ENCODE data around the gene PACS2. TPM values are rescaled to one million over a fixed set of nuclear protein-coding genes. Genes with fewer than 3 reads are reported as not detected.
A peak's percentile ranks its signal among the peaks of the same experiment; 100 is the strongest.

PACS2 gene
- total RNA-seq, 1 experiment from 2014 or later: 43.3 TPM

- CTCF ChIA-PET: no interaction called here
- Histone ChIP-seq H3K9me2 (ENCODE audit: insufficient read depth) (no peaks in the 10 kb centered on the region), H2AFZ (no peak overlapping the region), H3K36me3 (ENCODE audit: low read depth) (no peaks in the 10 kb centered on the region), H3K27ac (no peak overlapping the region), H3K4me1 (replicated peaks; ENCODE audit: insufficient read depth) (peaks cover 8% of the 10 kb centered on the region), H3F3A (ENCODE audit: insufficient read depth, low read depth) (no peaks in the 10 kb centered on the region), H3K4me3 (no peak overlapping the region), H3K4me2 (no peak overlapping the region), H3K27me3 (ENCODE audit: insufficient read depth, low read depth) (no peaks in the 10 kb centered on the region), H4K20me1 (ENCODE audit: insufficient read depth) (peaks cover 19% of the 10 kb centered on the region; the same call in 1 of the 2 replicates), H3K9me3 (ENCODE audit: insufficient read depth, low read depth) (no peaks in the 10 kb centered on the region), H3K79me2 (ENCODE audit: low read depth) (0 out of 2 replicates have a peak, but pooled peaks cover 5% of the 10 kb centered on the region)
- intact Hi-C loops (cut with micrococcal nuclease; ENCODE audit: unreplicated experiment): no loop called here
- BruUV-seq (replicated peaks): no TSS peak
- POLR2A ChIA-PET (ENCODE audit: unreplicated experiment): no interaction called here
- DNase-seq: no peak
- no peak for TF ChIP-seq EZH2 (IDR thresholded peaks at IDR 0.05; ENCODE audit: low read depth)
- TF ChIP-seq, protein P1, sequence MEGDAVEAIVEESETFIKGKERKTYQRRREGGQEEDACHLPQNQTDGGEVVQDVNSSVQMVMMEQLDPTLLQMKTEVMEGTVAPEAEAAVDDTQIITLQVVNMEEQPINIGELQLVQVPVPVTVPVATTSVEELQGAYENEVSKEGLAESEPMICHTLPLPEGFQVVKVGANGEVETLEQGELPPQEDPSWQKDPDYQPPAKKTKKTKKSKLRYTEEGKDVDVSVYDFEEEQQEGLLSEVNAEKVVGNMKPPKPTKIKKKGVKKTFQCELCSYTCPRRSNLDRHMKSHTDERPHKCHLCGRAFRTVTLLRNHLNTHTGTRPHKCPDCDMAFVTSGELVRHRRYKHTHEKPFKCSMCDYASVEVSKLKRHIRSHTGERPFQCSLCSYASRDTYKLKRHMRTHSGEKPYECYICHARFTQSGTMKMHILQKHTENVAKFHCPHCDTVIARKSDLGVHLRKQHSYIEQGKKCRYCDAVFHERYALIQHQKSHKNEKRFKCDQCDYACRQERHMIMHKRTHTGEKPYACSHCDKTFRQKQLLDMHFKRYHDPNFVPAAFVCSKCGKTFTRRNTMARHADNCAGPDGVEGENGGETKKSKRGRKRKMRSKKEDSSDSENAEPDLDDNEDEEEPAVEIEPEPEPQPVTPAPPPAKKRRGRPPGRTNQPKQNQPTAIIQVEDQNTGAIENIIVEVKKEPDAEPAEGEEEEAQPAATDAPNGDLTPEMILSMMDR (conservative IDR thresholded peaks at IDR 0.05): no peak
Observed at GRCh38 chr14:105272623-105273022, 41.9 kb upstream of the PACS2 start.

GRCh38 chr14:105273062-105273461 is 41.5 kb upstream of the PACS2 start:
- Histone ChIP-seq H3K4me2 (no peak overlapping the region), H3K4me1 (replicated peaks; ENCODE audit: insufficient read depth) (peaks cover 8% of the 10 kb centered on the region), H3K9me3 (ENCODE audit: insufficient read depth, low read depth) (no peaks in the 10 kb centered on the region), H3K27ac (no peak overlapping the region), H3K27me3 (ENCODE audit: insufficient read depth, low read depth) (no peaks in the 10 kb centered on the region), H3F3A (ENCODE audit: insufficient read depth, low read depth) (no peaks in the 10 kb centered on the region), H3K4me3 (no peak overlapping the region), H3K79me2 (ENCODE audit: low read depth) (0 out of 2 replicates have a peak, but pooled peaks cover 5% of the 10 kb centered on the region), H4K20me1 (ENCODE audit: insufficient read depth) (peaks cover 21% of the 10 kb centered on the region; the same call in 1 of the 2 replicates), H3K36me3 (ENCODE audit: low read depth) (no peaks in the 10 kb centered on the region), H3K9me2 (ENCODE audit: insufficient read depth) (no peaks in the 10 kb centered on the region), H2AFZ (no peak overlapping the region)
- peak; percentile 45 to 58 for DNase-seq
- intact Hi-C loops (cut with micrococcal nuclease; ENCODE audit: unreplicated experiment): no loop called here
- TF ChIP-seq, protein P1 (conservative IDR thresholded peaks at IDR 0.05): no peak
- TF ChIP-seq EZH2 (IDR thresholded peaks at IDR 0.05; ENCODE audit: low read depth): no peak
- no TSS peak for BruUV-seq (replicated peaks)
- ChIA-PET POLR2A (ENCODE audit: unreplicated experiment) (no interaction called here), CTCF (no interaction called here)

GRCh38 chr14:105274637-105275036 is 39.9 kb upstream of the PACS2 start:
- CTCF ChIA-PET: no interaction called here
- intact Hi-C loops (cut with micrococcal nuclease; ENCODE audit: unreplicated experiment): no loop called here

More at GRCh38 chr14:105274637-105275036, 39.9 kb upstream of the PACS2 start:
- no peaks in the 10 kb centered on the region for H3K9me2 ChIP-seq (ENCODE audit: insufficient read depth)
- POLR2A ChIA-PET (ENCODE audit: unreplicated experiment): no interaction called here
- H3K4me1 ChIP-seq (replicated peaks; ENCODE audit: insufficient read depth): peaks cover 8% of the 10 kb centered on the region
- no peak overlapping the region for H3K4me2 ChIP-seq
- H3F3A ChIP-seq (ENCODE audit: insufficient read depth, low read depth): no peaks in the 10 kb centered on the region
- peaks cover 5% of the 10 kb centered on the region; the same call in 1 of the 2 replicates for H3K79me2 ChIP-seq (ENCODE audit: low read depth)
- BruUV-seq (replicated peaks): no TSS peak
- no peak for DNase-seq
- H3K4me3 ChIP-seq: no peak overlapping the region
- H3K27me3 ChIP-seq (ENCODE audit: insufficient read depth, low read depth): no peaks in the 10 kb centered on the region
- H3K27ac ChIP-seq: no peak overlapping the region
- TF ChIP-seq, protein P1 (conservative IDR thresholded peaks at IDR 0.05): no peak
- no peak for TF ChIP-seq EZH2 (IDR thresholded peaks at IDR 0.05; ENCODE audit: low read depth)
- peaks cover 25% of the 10 kb centered on the region for H4K20me1 ChIP-seq (ENCODE audit: insufficient read depth)
- no peaks in the 10 kb centered on the region for H3K36me3 ChIP-seq (ENCODE audit: low read depth)
- H3K9me3 ChIP-seq (ENCODE audit: insufficient read depth, low read depth): no peaks in the 10 kb centered on the region
- H2AFZ ChIP-seq: no peak overlapping the region

Data from PC-9 (cell line).